ENCODE results near the gene NOP10. TPM values are rescaled to one million over a fixed set of nuclear protein-coding genes. Genes with fewer than 3 reads are reported as not detected.

NOP10 gene
- total RNA-seq, 2 donors from 2014 or later = 193 to 207 TPM

DNA sequence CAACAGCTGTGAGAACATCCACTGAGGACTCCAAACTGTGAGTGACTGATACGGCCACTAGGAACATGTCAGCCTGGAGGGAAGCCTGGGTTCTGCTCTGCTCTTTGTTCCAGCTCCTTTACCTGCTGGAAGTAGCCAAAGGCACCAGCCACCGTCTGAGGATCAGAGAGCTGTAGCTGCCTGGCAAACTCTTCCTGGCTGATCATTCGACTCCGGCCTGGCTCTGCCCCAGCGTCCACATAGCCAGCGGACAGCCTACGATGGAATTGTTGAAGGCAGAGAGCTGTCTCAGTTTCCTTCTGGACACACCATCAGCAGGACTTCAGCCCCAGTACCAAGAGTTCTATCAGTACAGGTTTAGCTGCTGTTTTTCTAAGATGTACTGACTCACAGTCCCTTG, 18.3 kb upstream of the NOP10 start:
- Mint-ChIP-seq H3K36me3 (ENCODE audit: low read depth) (peaks cover 51% of the 10 kb centered on the region), H3K27ac (no peak overlapping the region), H3K27me3 (ENCODE audit: insufficient read depth) (no peaks in the 10 kb centered on the region), H3K9me3 (no peaks in the 10 kb centered on the region), H3K4me1 (peaks cover 9% of the 10 kb centered on the region), H3K4me3 (no peak overlapping the region)
- Histone ChIP-seq H3K4me1 (ENCODE audit: control insufficient read depth, insufficient read depth, low read length) (peaks cover 5% of the 10 kb centered on the region), H3K9ac (ENCODE audit: extremely low read depth, low read length, poor library complexity, severe bottlenecking) (no peak overlapping the region), H3K9me3 (ENCODE audit: control insufficient read depth, low read length) (no peaks in the 10 kb centered on the region), H3K27ac (ENCODE audit: low read depth, low read length) (no peak overlapping the region), H3K4me3 (ENCODE audit: low read length) (no peak overlapping the region), H3K27me3 (ENCODE audit: control insufficient read depth, insufficient read depth, low read length, poor library complexity, severe bottlenecking) (no peaks in the 10 kb centered on the region), H3K36me3 (ENCODE audit: control insufficient read depth, insufficient read depth, low read length) (peaks cover 27% of the 10 kb centered on the region)
- no peak for DNase-seq
- WGBS, 2 experiments (ENCODE audit: insufficient coverage in 1 of 2, insufficient read length in 1 of 2) = 93 to 100% methylated on average over 7 of the region's 7 CpGs
- no peak for TF ChIP-seq CTCF (conservative IDR thresholded peaks at IDR 0.05)

- Mint-ChIP-seq H3K27me3 (ENCODE audit: insufficient read depth) (no peaks in the 10 kb centered on the region), H3K4me1 (peaks cover under 1% of the 10 kb centered on the region), H3K27ac (peak overlapping the region; percentile 41), H3K4me3 (no peak overlapping the region), H3K36me3 (ENCODE audit: low read depth) (peaks cover 55% of the 10 kb centered on the region), H3K9me3 (no peaks in the 10 kb centered on the region)
- peaks cover 27% of the 10 kb centered on the region for H3K36me3 ChIP-seq (ENCODE audit: control insufficient read depth, insufficient read depth, low read length)
- WGBS, 2 experiments (ENCODE audit: insufficient coverage in 1 of 2, insufficient read length in 1 of 2) = 74 to 92% methylated on average over 1 of the region's 1 CpG
- peak; percentile 78 for DNase-seq
- H3K4me3 ChIP-seq (ENCODE audit: low read length) = no peak overlapping the region
- no peak overlapping the region for H3K27ac ChIP-seq (ENCODE audit: low read depth, low read length)
- H3K9me3 ChIP-seq (ENCODE audit: control insufficient read depth, low read length) = no peaks in the 10 kb centered on the region
- H3K27me3 ChIP-seq (ENCODE audit: control insufficient read depth, insufficient read depth, low read length, poor library complexity, severe bottlenecking) = no peaks in the 10 kb centered on the region
- H3K4me1 ChIP-seq (ENCODE audit: control insufficient read depth, insufficient read depth, low read length) = peaks cover under 1% of the 10 kb centered on the region
- no peak overlapping the region for H3K9ac ChIP-seq (ENCODE audit: extremely low read depth, low read length, poor library complexity, severe bottlenecking)
- peak; percentile 34 for TF ChIP-seq CTCF (conservative IDR thresholded peaks at IDR 0.05)
Observed at GRCh38 chr15:34360298-34360697, 17.4 kb upstream of the NOP10 start.

GRCh38 chr15:34359416-34359815, 16.5 kb upstream of the NOP10 start:
- Histone ChIP-seq H3K36me3 (ENCODE audit: control insufficient read depth, insufficient read depth, low read length) (peaks cover 27% of the 10 kb centered on the region), H3K27me3 (ENCODE audit: control insufficient read depth, insufficient read depth, low read length, poor library complexity, severe bottlenecking) (no peaks in the 10 kb centered on the region), H3K9me3 (ENCODE audit: control insufficient read depth, low read length) (no peaks in the 10 kb centered on the region), H3K4me3 (ENCODE audit: low read length) (no peak overlapping the region), H3K9ac (ENCODE audit: extremely low read depth, low read length, poor library complexity, severe bottlenecking) (no peak overlapping the region), H3K27ac (ENCODE audit: low read depth, low read length) (no peak overlapping the region), H3K4me1 (ENCODE audit: control insufficient read depth, insufficient read depth, low read length) (no peaks in the 10 kb centered on the region)
- H3K36me3 Mint-ChIP-seq (ENCODE audit: low read depth) = peaks cover 55% of the 10 kb centered on the region
- no peak overlapping the region for H3K4me3 Mint-ChIP-seq
- H3K27ac Mint-ChIP-seq = no peak overlapping the region
- H3K4me1 Mint-ChIP-seq = no peaks in the 10 kb centered on the region
- H3K27me3 Mint-ChIP-seq (ENCODE audit: insufficient read depth) = no peaks in the 10 kb centered on the region
- no peaks in the 10 kb centered on the region for H3K9me3 Mint-ChIP-seq
- 89 to 100% methylated on average over 2 to 3 of the region's 3 CpGs for WGBS, 2 experiments (ENCODE audit: insufficient coverage in 1 of 2, insufficient read length in 1 of 2)
- DNase-seq = no peak
- TF ChIP-seq CTCF (conservative IDR thresholded peaks at IDR 0.05) = no peak

All from endodermal cell (in vitro differentiated cells).